NB4 (cell line): ENCODE measurements around the gene SYCE3.

ENCODE experiments used
- MYC ChIP-seq: IDR thresholded peaks from 2 replicates; pipeline ENCODE4 v1.6.1; 2011; ENCODE audit warnings: low read depth, low read length
- POLR2A ChIP-seq: IDR thresholded peaks from 2 replicates; pipeline ENCODE4 v1.6.1; 2011; ENCODE audit warnings: mild to moderate bottlenecking; ENCODE audit not compliant: insufficient read length; ENCODE audit errors: extremely low read depth
- TF ChIP-seq, protein P1 (sequence below): IDR thresholded peaks from one replicate; pipeline ENCODE4 v1.5.1; 2012; ENCODE audit warnings: low read depth, low read length

DNA sequence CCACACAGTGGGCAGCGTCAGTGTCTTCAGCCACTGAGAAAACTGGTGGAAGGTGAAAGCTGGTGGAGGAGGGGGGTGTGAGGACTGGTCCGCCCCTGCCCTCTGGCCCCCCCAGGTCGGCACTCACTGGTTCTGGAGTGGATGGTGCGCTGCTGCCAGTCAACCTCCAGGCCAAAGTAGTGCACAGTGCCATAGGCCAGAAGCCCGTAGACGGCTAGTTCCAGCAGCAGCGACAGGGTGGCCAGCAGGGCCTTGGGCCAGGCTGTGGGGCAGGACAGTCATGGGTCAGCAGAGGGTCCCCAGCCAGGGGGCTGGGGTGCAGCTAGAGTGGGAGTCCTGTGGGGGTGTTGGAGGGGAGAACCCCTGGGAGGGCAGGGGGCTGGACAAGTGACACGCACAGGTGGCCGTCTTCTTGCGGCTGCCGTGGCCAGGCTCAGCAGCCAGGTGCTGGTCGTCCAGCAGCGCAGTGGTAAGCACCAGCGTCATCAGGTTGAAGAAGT, 57.4 kb downstream of the SYCE3 start:
- TF ChIP-seq POLR2A (no peak), MYC (no peak)
- TF ChIP-seq, protein P1, sequence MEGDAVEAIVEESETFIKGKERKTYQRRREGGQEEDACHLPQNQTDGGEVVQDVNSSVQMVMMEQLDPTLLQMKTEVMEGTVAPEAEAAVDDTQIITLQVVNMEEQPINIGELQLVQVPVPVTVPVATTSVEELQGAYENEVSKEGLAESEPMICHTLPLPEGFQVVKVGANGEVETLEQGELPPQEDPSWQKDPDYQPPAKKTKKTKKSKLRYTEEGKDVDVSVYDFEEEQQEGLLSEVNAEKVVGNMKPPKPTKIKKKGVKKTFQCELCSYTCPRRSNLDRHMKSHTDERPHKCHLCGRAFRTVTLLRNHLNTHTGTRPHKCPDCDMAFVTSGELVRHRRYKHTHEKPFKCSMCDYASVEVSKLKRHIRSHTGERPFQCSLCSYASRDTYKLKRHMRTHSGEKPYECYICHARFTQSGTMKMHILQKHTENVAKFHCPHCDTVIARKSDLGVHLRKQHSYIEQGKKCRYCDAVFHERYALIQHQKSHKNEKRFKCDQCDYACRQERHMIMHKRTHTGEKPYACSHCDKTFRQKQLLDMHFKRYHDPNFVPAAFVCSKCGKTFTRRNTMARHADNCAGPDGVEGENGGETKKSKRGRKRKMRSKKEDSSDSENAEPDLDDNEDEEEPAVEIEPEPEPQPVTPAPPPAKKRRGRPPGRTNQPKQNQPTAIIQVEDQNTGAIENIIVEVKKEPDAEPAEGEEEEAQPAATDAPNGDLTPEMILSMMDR = no peak
